HG03103 (cell line): ENCODE results near the gene GCGR.
"Not testable (repeated sequence)": the region's sequence is repeated elsewhere in the genome, so short reads cannot be mapped to it uniquely, and the experiment has no call there.

Source experiments
- ATAC-seq: cut with Tn5 transposase; IDR thresholded peaks from one replicate; pipeline ENCODE4 v1.9.1; 2021; ENCODE audit warnings: low read depth; ENCODE audit not compliant: unreplicated experiment

The GCGR gene

GRCh38 chr17:81831957-81832607 is 28.1 kb downstream of the GCGR start:
- no peak for ATAC-seq

- no peak for ATAC-seq
Measured at GRCh38 chr17:81832608-81833159, 28.7 kb downstream of the GCGR start.

DNA sequence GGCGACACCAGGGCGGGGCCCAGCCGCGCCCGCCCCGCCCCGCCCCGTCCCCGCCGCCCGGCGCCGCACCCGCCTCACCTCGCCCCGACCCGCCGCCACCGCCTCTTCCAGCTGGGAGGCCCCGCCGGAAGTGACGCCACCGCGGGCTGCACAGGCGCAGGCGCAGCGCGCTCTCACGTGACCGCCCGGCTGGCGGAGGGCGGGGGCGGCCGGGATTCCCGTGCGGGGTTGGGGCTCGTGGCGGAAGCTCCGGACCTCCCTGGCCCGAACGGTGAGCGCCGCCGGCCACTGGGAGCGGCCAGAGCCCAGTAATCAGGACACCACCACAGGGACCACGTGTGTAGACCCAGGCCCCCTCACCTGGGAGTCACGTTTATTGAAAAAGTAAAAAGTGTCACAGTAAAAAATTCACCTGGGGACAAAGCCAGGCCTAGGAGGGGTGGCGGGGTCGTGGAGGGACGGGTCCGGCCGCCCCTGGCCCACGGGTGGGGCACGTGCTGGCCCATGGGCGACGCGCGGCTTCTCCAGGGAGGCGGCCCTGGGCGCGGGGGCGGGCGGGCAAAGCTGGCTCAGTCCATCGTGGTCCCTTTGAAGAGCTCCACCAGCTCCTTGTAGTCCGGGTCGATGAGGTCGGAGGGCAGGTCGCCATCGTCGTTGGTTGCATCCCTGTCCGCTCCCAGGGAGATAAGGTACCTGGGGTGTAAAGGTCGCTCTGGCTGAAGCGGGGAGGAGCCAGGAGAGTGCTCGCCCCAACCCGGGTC is 29.4 kb downstream of the GCGR start, which contains the start of gene MCRIP1:
MCRIP1 (minus strand) TSS at position 132 of the 761 bp plus-strand sequence. CDS start 8,785 bp downstream, outside the sequence.
- ATAC-seq, result peak; percentile 64

DNA sequence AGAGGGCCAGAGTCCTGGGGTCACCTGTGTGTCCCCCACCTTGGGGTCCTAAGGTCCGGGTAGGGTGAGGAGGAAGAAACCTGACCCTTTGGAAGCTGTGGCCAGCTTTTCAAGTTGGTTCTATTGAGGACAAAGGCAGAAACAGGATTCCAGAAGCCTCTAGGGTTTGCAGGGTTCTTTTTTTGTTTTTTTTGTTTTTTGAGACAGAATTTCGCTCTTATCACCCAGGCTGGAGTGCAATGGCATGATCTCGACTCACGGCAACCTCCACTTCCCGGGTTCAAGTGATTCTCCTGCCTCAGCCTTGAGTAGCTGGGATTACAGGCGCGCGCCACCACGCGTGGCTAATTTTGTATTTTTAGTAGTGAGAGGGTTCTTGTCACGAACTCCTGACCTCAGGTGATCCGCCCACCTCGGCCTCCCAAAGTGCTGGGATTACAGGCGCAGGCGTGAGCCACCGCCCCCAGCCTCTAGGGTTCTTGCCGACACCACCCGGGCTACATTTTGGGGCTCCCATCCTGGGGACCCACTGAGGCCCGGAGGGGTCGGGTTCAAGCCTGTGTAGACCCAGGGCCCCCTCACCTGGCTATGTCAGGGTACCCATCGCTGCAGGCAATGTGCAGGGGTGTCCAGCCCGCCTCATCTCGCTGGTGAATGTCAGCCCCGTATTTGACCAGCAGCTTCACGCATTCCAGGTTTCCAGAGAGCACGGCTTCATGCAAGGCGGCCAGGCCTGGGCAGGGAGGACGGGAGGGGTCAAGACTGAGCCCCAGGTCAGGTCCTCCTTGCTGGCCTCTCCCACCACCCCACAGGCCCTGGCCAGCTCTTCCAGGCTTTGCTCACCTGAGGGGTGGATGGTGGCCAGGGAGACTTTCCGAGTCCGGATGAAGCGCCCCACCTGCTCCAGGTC is 30.2 kb downstream of the GCGR start:
- ATAC-seq, result no peak

DNA sequence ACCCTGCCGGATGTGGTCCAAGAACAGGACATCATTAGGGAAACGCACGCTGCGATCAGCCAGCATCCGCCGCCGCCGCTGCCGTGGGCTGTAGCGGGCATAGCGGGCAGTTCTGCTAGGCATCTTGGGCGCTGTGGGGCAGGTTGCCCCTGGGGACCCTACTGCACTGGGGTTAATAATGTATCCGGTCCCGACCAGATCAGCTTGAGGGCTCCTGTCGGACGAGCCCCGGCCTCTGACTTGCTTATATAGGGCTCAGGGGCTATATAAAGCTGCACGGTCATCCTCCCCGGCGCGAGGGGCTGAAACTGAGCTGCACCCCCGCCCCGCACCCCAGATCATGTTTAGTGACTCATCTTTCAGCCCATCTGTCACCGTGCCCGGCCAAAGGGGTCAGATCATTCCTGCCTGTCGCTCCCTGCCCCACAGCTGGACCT is 30.9 kb downstream of the GCGR start, which contains the start of gene PPP1R27:
PPP1R27 (minus strand) TSS at position 220 of the 437 bp plus-strand sequence; CDS start at position 123, 97 bp downstream.
- ATAC-seq, result no peak

GRCh38 chr17:81837641-81838040 is 33.7 kb downstream of the GCGR start:
- ATAC-seq, result no peak

GRCh38 chr17:81838753-81839255 is 34.9 kb downstream of the GCGR start:
- no peak for ATAC-seq

- no peak for ATAC-seq
Measured at GRCh38 chr17:81839301-81839700, 35.4 kb downstream of the GCGR start.

DNA sequence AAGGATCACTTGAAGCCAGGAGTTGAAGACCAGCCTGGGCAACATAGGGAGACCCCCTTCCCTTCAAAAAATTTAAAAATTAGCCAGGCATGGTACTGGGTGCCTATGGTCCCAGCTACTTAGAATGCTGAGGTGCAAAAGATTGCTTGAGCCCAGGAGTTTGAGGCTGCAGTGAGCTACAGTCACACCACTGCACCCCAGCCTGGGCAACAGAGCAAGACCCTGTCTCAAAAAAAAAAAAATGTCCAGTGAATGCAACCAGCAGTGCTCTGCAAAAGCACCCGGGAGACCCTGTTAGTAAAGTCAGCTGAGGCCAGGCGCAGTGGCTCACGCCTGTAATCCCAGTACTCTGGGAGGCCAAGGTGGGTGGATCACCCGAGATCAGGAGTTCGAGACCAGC is 36.1 kb downstream of the GCGR start:
- ATAC-seq, result not testable (repeated sequence)

DNA sequence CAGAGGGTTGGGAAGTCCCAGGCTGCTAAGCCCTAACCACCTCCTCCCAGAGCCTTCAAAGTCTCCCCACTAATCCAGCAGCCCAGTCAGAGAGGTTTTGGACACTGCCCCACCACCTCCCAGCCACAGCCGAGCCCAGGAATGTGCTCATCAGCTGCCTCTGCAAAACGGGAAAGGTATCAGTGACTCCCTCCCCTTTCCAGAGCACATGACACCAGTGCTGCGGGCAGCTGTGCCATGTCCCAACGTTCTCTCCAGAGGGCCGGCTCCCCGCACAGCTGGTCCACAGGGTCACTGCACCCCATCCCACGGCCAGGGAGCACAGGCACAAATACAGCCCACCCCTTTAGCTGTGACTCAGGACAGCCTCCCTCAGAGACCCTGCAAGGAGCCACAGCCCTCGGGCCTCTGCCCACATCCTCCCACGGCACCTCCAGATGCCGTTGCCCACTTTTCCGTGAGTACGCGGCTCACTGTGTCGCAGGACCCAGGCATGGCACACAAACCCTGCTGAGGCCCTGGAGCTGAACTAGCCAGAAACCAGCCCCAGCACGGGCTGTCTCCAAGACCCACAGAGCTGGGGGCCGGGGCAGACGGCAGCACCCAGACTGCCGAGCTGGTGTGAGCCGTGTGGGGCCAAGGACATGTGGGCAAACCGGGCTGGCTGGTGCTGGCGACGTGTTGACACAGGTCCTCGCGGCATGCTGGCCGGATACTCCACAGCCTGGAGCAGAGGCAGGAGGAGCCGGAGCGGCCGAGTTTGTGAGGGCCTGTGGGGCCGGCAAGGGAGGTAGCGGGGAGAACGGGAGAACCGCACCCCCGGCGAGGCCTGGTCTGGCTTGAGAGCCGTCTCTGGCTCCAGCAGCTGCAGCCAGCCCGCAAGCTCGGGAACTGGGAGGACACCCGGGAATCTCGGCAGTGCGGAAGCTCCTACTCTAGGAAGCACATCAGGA is 37.2 kb downstream of the GCGR start:
- no peak for ATAC-seq

DNA sequence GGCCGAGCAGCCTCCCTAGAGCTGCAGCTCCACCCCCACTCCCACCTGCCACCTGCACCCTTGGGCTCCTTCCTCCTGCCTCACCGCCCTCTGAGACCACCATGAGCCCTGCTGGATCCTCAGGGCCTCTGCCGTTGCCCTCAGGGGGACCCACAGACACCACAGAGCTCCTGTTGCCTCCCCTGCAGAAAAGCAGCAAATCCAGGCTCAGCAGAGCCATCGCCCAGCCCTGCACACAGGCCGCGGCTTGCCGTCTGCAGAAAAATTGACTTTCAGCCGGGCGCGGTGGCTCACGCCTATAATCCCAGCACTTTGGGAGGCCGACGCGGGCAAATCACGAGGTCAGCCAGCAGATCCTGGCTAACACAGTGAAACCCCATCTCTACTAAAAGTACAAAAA is 37.9 kb downstream of the GCGR start:
- ATAC-seq, result no peak

GRCh38 chr17:81842378-81842724 is 38.4 kb downstream of the GCGR start:
- no peak for ATAC-seq

DNA sequence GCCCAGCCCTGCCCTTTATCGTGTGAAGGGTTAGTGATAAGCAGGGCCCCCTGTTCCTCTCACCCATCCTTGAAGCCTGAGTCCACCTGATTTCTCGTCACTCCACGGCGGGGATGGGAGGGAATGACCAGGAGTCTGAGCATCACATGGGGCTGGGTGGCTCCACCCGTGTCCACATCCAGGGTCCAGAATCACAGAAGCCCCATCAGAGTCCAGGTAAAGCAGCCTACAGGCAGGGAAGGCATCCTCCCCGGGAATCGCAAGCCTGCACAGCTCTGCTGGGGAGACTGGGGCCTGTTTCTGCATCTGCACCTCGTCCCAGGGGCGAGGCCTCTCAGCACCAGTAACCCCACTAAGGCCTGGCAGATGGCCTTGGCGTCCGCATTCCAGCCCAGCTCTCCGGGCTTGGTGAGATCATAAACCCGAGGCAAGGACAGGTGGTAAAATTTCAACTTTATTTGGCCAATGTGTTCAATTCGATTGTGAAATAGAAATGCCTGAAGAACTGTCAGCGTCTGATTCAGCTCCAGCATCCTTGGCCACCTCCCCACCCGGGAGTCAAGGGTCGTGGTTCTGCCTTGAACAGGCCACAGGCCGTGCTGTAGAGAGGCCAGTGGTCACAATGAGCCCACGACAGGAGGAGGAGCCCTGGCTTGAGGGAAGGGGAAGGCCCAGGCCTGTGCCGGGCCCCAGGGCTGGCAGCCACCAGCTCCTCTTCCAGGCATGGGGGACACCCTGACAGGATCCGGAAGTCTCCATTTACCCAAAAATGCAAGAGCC is 39.0 kb downstream of the GCGR start:
- no peak for ATAC-seq

GRCh38 chr17:81843713-81844326 is 39.9 kb downstream of the GCGR start:
- no peak for ATAC-seq

GRCh38 chr17:81844327-81844851 is 40.4 kb downstream of the GCGR start:
- no peak for ATAC-seq

DNA sequence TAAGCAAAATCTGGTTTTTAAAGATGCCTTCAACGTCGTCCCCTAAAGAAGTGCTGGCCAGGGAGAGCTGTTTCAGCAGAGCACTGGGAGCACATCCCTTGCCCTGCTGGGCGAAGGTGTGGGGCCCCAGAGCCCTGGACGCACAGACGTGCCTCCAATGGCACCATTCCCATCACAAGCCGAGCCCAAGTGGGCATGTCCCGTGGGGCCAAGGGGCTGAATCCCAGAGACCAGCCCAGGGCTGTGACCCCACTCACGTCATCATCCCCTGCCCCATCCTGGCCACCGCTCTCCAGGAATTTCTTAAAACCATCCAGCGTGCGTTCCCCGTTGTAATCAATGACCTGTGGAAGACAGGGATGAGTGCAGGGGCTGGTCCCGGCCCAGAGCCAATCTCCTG is 40.9 kb downstream of the GCGR start:
- ATAC-seq, result no peak

GRCh38 chr17:81845361-81845760 is 41.4 kb downstream of the GCGR start:
- ATAC-seq, result no peak
